ENCODE results near the gene PTGIS.

The PTGIS gene

GRCh38 chr20:49521356-49521755 is 46.6 kb downstream of the PTGIS start:
- DNase-seq: no peak

- no peak for DNase-seq
Measured at GRCh38 chr20:49519777-49520359, 48.1 kb downstream of the PTGIS start.

- no peak for DNase-seq
Measured at GRCh38 chr20:49519212-49519712, 48.7 kb downstream of the PTGIS start.

GRCh38 chr20:49518576-49518975 is 49.4 kb downstream of the PTGIS start:
- no peak for DNase-seq

GRCh38 chr20:49517805-49518100 is 50.2 kb downstream of the PTGIS start:
- DNase-seq: no peak

GRCh38 chr20:49516916-49517804 is 50.8 kb downstream of the PTGIS start:
- no peak for DNase-seq

- DNase-seq: no peak
Measured at GRCh38 chr20:49515586-49515985, 52.4 kb downstream of the PTGIS start.

GRCh38 chr20:49513517-49513916 is 54.4 kb downstream of the PTGIS start:
- no peak for DNase-seq

GRCh38 chr20:49513009-49513408 is 54.9 kb downstream of the PTGIS start:
- DNase-seq: no peak

- no peak for DNase-seq
Measured at GRCh38 chr20:49511788-49512525, 56.0 kb downstream of the PTGIS start.

- no peak for DNase-seq
Measured at GRCh38 chr20:49510562-49511122, 57.3 kb downstream of the PTGIS start.

GRCh38 chr20:49508435-49509199 is 59.3 kb downstream of the PTGIS start:
- DNase-seq: no peak

- DNase-seq: no peak
Measured at GRCh38 chr20:49507741-49508434, 60.0 kb downstream of the PTGIS start.

GRCh38 chr20:49505518-49505917 is 62.4 kb downstream of the PTGIS start:
- DNase-seq: no peak

- no peak for DNase-seq
Measured at GRCh38 chr20:49503176-49503575, 64.8 kb downstream of the PTGIS start.

GRCh38 chr20:49501917-49502316 is 66.0 kb downstream of the PTGIS start:
- DNase-seq: no peak

- DNase-seq: no peak
Measured at GRCh38 chr20:49497398-49497669, 70.6 kb downstream of the PTGIS start.

GRCh38 chr20:49496553-49497397 is 71.2 kb downstream of the PTGIS start:
- no peak for DNase-seq

GRCh38 chr20:49496043-49496442 is 71.9 kb downstream of the PTGIS start:
- DNase-seq: no peak

- no peak for DNase-seq
Measured at GRCh38 chr20:49490689-49491088, 77.2 kb downstream of the PTGIS start.

- no peak for DNase-seq
Measured at GRCh38 chr20:49489688-49490087, 78.2 kb downstream of the PTGIS start.

Data from activated CD4-positive, alpha-beta T cell treated with anti-CD3 and anti-CD28 coated beads, Interleukin-2, amount 50 U/mL, for 4 hours (primary cell).